Keratinocyte (primary cell): Measurements from ENCODE around the gene SCFD2. TPM values are rescaled to one million over a fixed set of nuclear protein-coding genes. Genes with fewer than 3 reads are reported as not detected.

Experiments
- DNase-seq: peaks from one replicate; pipeline ENCODE4 v3.0.0-alpha.2; 2011; ENCODE audit warnings: low read depth, missing footprints, low spot score
- FAIRE-seq: peaks from 2 replicates; lab custom pipeline; 2011; peaks lifted over from hg19 to GRCh38; lab: Jason Lieb, UNC
- H2AFZ ChIP-seq: 2 replicates; pipeline ENCODE4 v1.6.0; 2012; ENCODE audit warnings: low read length, control low read depth, inconsistent platforms; ENCODE audit not compliant: control insufficient read depth
- H3K27ac ChIP-seq: 2 replicates; pipeline ENCODE4 v1.5.1; 2011; ENCODE audit warnings: low read length; ENCODE audit not compliant: control insufficient read depth, insufficient read depth
- H3K27me3 ChIP-seq: 3 replicates; pipeline ENCODE4 v1.6.0; 2011; ENCODE audit warnings: low read length; ENCODE audit not compliant: control insufficient read depth, insufficient read depth; ENCODE audit errors: extremely low read depth
- H3K36me3 ChIP-seq, 2 experiments: 2 replicates in 1 of 2; 3 replicates in 1 of 2; pipeline ENCODE4 v1.5.1; 2011; ENCODE audit warnings: low read length in 2 of 2, mild to moderate bottlenecking in 1 of 2; ENCODE audit not compliant: control insufficient read depth in 2 of 2, insufficient read depth in 2 of 2; ENCODE audit errors: extremely low read depth in 1 of 2
- H3K4me1 ChIP-seq: 3 replicates; pipeline ENCODE4 v1.5.1; 2011; ENCODE audit warnings: low read length; ENCODE audit not compliant: control insufficient read depth, insufficient read depth; ENCODE audit errors: extremely low read depth
- H3K4me2 ChIP-seq: 3 replicates; pipeline ENCODE4 v1.6.0; 2011; ENCODE audit warnings: low read depth, low read length; ENCODE audit not compliant: control insufficient read depth, insufficient read depth; ENCODE audit errors: extremely low read depth
- H3K4me3 ChIP-seq, 3 experiments: fragments of 200-600 bp in 1 of 3; sonication (generic) in 1 of 3; 2 replicates in 2 of 3; 3 replicates in 1 of 3; pipeline ENCODE4 v1.5.1; 2011 to 2016; ENCODE audit warnings: low read length in 3 of 3, mild to moderate bottlenecking in 3 of 3, control low read depth in 2 of 3, inconsistent platforms in 1 of 3, low read depth in 1 of 3, mixed read lengths in 1 of 3, mixed run types in 1 of 3, moderate library complexity in 1 of 3; ENCODE audit not compliant: control insufficient read depth in 2 of 3, insufficient read depth in 2 of 3; ENCODE audit errors: extremely low read depth in 1 of 3
- H3K79me2 ChIP-seq: 2 replicates; pipeline ENCODE4 v1.6.0; 2012; ENCODE audit warnings: low read length; ENCODE audit not compliant: control insufficient read depth, insufficient read depth
- H3K9ac ChIP-seq: 3 replicates; pipeline ENCODE4 v1.6.0; 2011; ENCODE audit warnings: low read length; ENCODE audit not compliant: control insufficient read depth, insufficient read depth; ENCODE audit errors: extremely low read depth
- H3K9me1 ChIP-seq: 3 replicates; pipeline ENCODE4 v1.6.0; 2011; ENCODE audit warnings: low read length; ENCODE audit not compliant: control insufficient read depth, insufficient read depth; ENCODE audit errors: extremely low read depth
- H3K9me3 ChIP-seq: 2 replicates; pipeline ENCODE4 v1.5.1; 2012; ENCODE audit warnings: low read depth, low read length; ENCODE audit not compliant: control insufficient read depth
- H4K20me1 ChIP-seq: 3 replicates; pipeline ENCODE4 v1.6.0; 2011; ENCODE audit warnings: low read length; ENCODE audit not compliant: control insufficient read depth, insufficient read depth; ENCODE audit errors: extremely low read depth
- CTCF ChIP-seq, 3 experiments: IDR thresholded peaks in 1 of 3; conservative IDR thresholded peaks in 1 of 3; optimal IDR thresholded peaks in 1 of 3; 2 replicates in 2 of 3; 3 replicates in 1 of 3; pipeline versions ENCODE3 to v1.5.1; 2011; ENCODE audit warnings: low read length in 3 of 3, mild to moderate bottlenecking in 3 of 3, moderate library complexity in 2 of 3, control low read depth in 1 of 3, inconsistent platforms in 1 of 3; ENCODE audit not compliant: insufficient read depth in 2 of 3; ENCODE audit errors: extremely low read depth in 1 of 3
- EZH2 ChIP-seq: IDR thresholded peaks from one replicate; pipeline ENCODE4 v1.6.1; 2012; ENCODE audit warnings: inconsistent platforms, mild to moderate bottlenecking, low read length, moderate library complexity
- dilution Hi-C: fragments of 300-500 bp; cut with MboI; formaldehyde crosslinking; loops from one replicate; pipeline ENCODE4 v1.7.0; 2020; ENCODE audit warnings: low sequenced_read_pairs; ENCODE audit not compliant: extremely low pct_ligation_motif_present
- polyA plus RNA-seq, 5 experiments: library from polyadenylated mRNA; depleted of rRNA in 3 of 5; stranded (reverse) in 3 of 5; stranded (forward) in 1 of 5; unstranded in 1 of 5; fragments of >200 nt; gene quantifications; 1 replicate in 1 of 5; 2 replicates in 3 of 5; 3 replicates in 1 of 5; pipeline versions ENCODE4 v1.2.1 to v1.2.3, GENCODE V29; 2011 to 2012; ENCODE audit warnings: missing spikeins in 2 of 5, low read depth in 1 of 5, low replicate concordance in 1 of 5

The SCFD2 gene
- polyA plus RNA-seq, 1 donor (not counting 4 experiments of a cell fraction or from before 2014, with no cell fraction given): 13.9 TPM

DNA sequence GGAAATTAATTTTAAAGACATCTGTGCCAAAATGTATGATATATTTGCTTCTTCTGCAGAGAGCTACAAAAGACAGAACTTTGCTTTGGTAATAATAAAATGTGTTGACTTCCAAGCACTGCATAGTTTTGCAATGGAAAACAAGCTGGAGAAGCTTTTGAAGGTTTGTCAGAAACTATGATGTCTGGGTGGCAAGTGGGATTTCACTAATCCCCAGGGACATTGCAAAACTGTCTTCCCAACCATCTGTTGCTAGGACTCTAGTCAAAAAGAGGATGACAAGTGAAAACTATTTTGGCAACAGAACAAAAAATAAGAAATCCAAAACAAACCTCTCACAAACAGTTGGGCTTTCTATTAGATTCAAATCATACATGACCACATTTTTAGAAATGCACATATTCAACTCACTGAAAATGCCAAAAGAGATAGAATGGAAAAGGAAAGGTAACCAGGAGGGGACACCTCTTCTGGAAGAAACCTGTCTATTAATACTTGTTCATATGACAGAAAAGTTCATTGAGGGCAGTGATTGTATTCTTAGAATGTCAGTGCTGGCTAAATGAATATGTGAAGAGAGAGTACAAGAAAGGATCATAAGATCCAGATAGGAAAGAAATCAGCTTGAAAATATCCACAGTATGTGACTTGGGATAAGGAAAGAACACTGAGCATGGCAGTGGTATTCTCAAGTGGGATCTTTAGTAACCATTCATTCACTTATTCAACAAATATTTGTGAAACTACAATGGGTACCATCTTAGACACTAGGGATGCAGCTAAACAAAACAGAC is 275.7 kb downstream of the SCFD2 start:
- no peaks in the 10 kb centered on the region for H3K9me3 ChIP-seq
- no peaks in the 10 kb centered on the region for H3K4me1 ChIP-seq
- H2AFZ ChIP-seq: no peak overlapping the region
- H3K27me3 ChIP-seq: no peaks in the 10 kb centered on the region
- H3K79me2 ChIP-seq: no peaks in the 10 kb centered on the region
- no peak overlapping the region for H3K9ac ChIP-seq
- H3K27ac ChIP-seq: no peak overlapping the region
- dilution Hi-C loops: no loop called here
- no peaks in the 10 kb centered on the region for H4K20me1 ChIP-seq
- H3K4me2 ChIP-seq: no peak overlapping the region
- H3K4me3 ChIP-seq: no peak overlapping the region
- TF ChIP-seq EZH2 (no peak), CTCF (optimal IDR thresholded peaks at IDR 0.05 in 1 of 3, IDR thresholded peaks at IDR 0.05 in 1 of 3, conservative IDR thresholded peaks at IDR 0.05 in 1 of 3; ENCODE audit: extremely low read depth in 1 of 3, insufficient read depth in 2 of 3, low read length in 3 of 3) (no peak)
- DNase-seq (no peak), FAIRE-seq (peak; percentile 39)
- no peaks in the 10 kb centered on the region for H3K36me3 ChIP-seq
- H3K9me1 ChIP-seq: no peaks in the 10 kb centered on the region

DNA sequence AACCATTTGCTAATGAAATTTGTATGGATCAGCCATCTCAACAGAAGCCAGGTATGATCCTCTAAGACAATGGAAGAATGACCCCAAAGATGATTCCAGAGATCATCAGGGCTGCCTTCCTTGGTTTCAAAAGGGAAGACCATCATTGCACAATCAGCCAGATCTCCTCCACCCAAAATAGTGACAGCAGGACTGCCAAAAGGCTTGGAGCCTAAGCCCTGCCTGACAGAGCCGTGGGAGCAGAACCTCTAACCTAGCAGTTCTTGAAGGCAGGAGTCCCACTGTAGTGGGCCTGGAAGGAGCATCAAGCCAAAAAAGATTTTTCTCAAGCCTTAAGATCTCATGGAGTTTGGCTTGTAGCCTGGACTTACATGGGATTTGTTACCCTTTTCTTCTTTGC is 277.7 kb downstream of the SCFD2 start:
- Histone ChIP-seq H3K4me3 (no peak overlapping the region), H3K4me2 (no peak overlapping the region), H3K79me2 (no peaks in the 10 kb centered on the region), H3K36me3 (no peaks in the 10 kb centered on the region), H4K20me1 (no peaks in the 10 kb centered on the region), H3K9me3 (peaks cover 3% of the 10 kb centered on the region), H3K9me1 (no peaks in the 10 kb centered on the region), H3K27me3 (no peaks in the 10 kb centered on the region), H3K27ac (no peak overlapping the region), H2AFZ (no peak overlapping the region), H3K9ac (no peak overlapping the region), H3K4me1 (no peaks in the 10 kb centered on the region)
- no peak for FAIRE-seq
- TF ChIP-seq EZH2 (no peak), CTCF (optimal IDR thresholded peaks at IDR 0.05 in 1 of 3, IDR thresholded peaks at IDR 0.05 in 1 of 3, conservative IDR thresholded peaks at IDR 0.05 in 1 of 3; ENCODE audit: extremely low read depth in 1 of 3, insufficient read depth in 2 of 3, low read length in 3 of 3) (no peak)
- no peak for DNase-seq
- dilution Hi-C loops: no loop called here
